K562 (cell line): ENCODE measurements around the gene CHCHD1.
A peak's percentile ranks its signal among the peaks of the same experiment; 100 is the strongest.

Source experiments
- BACH1 ChIP-seq: fragments of 200-800 bp; sonication (Bioruptor generic); IDR thresholded peaks from 2 replicates; pipeline ENCODE4 v1.6.1; 2016; ENCODE audit warnings: missing genetic modification characterization, missing compliant biosample characterization
- FOSL1 ChIP-seq: fragments of 200-800 bp; sonication (Bioruptor generic); conservative IDR thresholded peaks from 2 replicates; pipeline ENCODE4 v1.6.1; 2016; ENCODE audit warnings: missing genetic modification characterization, missing compliant biosample characterization
- FOXJ3 ChIP-seq: sonication (generic); formaldehyde crosslinking; IDR thresholded peaks from 2 replicates; pipeline ENCODE4 v1.4.0; 2020; ENCODE audit warnings: mild to moderate bottlenecking, missing genetic modification reagents
- HDAC6 ChIP-seq: IDR thresholded peaks from 2 replicates; pipeline ENCODE4 v1.6.1; 2012; ENCODE audit warnings: low read depth, mild to moderate bottlenecking, control low read depth, inconsistent platforms, low read length, moderate library complexity
- HNRNPK ChIP-seq: fragments of 200-400 bp; formaldehyde crosslinking; IDR thresholded peaks from one replicate; pipeline ENCODE4 v1.6.1; 2018; ENCODE audit warnings: mild to moderate bottlenecking, low read depth, low read length; ENCODE audit not compliant: poor library complexity, severe bottlenecking
- JUN ChIP-seq, 2 experiments: sonication (generic) in 1 of 2; formaldehyde crosslinking in 1 of 2; IDR thresholded peaks; 2 replicates each; pipeline versions ENCODE4 v1.6.1 to v1.8.0; 2012 to 2022; ENCODE audit warnings: borderline replicate concordance in 2 of 2, mild to moderate bottlenecking in 2 of 2, improper control_type of control experiment in 1 of 2, low read depth in 1 of 2, low read length in 1 of 2, missing genetic modification reagents in 1 of 2
- MECOM ChIP-seq: fragments of 250-450 bp; sonication (Bioruptor Pico); IDR thresholded peaks from 2 replicates; pipeline ENCODE4 v1.8.0; 2022; ENCODE audit warnings: inconsistent platforms
- PHF21A ChIP-seq: fragments of 450-650 bp; IDR thresholded peaks from 2 replicates; pipeline ENCODE4 v1.6.1; 2017; ENCODE audit warnings: low read depth, borderline replicate concordance
- POLR2A ChIP-seq: fragments of 450-650 bp; conservative IDR thresholded peaks from 2 replicates; pipeline ENCODE4 v1.6.1; 2016
- ZNF232 ChIP-seq: sonication (generic); formaldehyde crosslinking; IDR thresholded peaks from 2 replicates; pipeline ENCODE4 v1.8.0; 2022; ENCODE audit warnings: mild to moderate bottlenecking, missing genetic modification reagents
- ZNF384 ChIP-seq: IDR thresholded peaks from 2 replicates; pipeline ENCODE4 v1.6.1; 2012; ENCODE audit warnings: low read depth, low read length, improper control_type of control experiment
- ZNF449 ChIP-seq: fragments of 250-450 bp; sonication (Bioruptor Pico); IDR thresholded peaks from 2 replicates; pipeline ENCODE4 v1.8.0; 2022; ENCODE audit warnings: moderate library complexity, mild to moderate bottlenecking, inconsistent platforms
- ZNF75A ChIP-seq: fragments of 450-650 bp; formaldehyde crosslinking; IDR thresholded peaks from 2 replicates; pipeline ENCODE4 v1.4.0; 2020; ENCODE audit warnings: mild to moderate bottlenecking
- ZNF766 ChIP-seq: fragments of 200-800 bp; sonication (Bioruptor generic); conservative IDR thresholded peaks from 2 replicates; pipeline ENCODE4 v1.6.1; 2016; ENCODE audit warnings: missing genetic modification characterization, missing compliant biosample characterization

- TF ChIP-seq BACH1 (tag) (no peak), ZNF75A (CRISPR knock-in tag) (no peak), PHF21A (no peak), ZNF766 (no peak), HDAC6 (no peak), MECOM (CRISPR knock-in tag) (no peak), HNRNPK (no peak), FOXJ3 (CRISPR knock-in tag) (no peak), ZNF449 (CRISPR knock-in tag) (no peak), ZNF384 (no peak), FOSL1 (tag) (no peak), ZNF232 (CRISPR knock-in tag) (no peak), JUN (IDR thresholded peaks at IDR 0.05; ENCODE audit: borderline replicate concordance, low read depth, low read length) (no peak), JUN (CRISPR knock-in tag; IDR thresholded peaks at IDR 0.05; ENCODE audit: borderline replicate concordance) (no peak), POLR2A (0 out of 2 replicates have a peak, but pooled peaks have one; percentile 9)
These were observed 15.6 kb downstream of the CHCHD1 start for GRCh38 chr10:73797324-73798025.
